SK-N-SH (cell line): ENCODE measurements around the gene MUC5AC.

Experiments used
- EP300 ChIP-seq, 2 experiments: IDR thresholded peaks; 2 replicates each; pipeline versions ENCODE4 v1.4.0 to v1.6.1; 2012; ENCODE audit warnings: borderline replicate concordance in 1 of 2, low read depth in 1 of 2, low read length in 1 of 2
- POLR2AphosphoS5 ChIP-seq: IDR thresholded peaks from 2 replicates; pipeline ENCODE4 v1.6.1; 2012; ENCODE audit warnings: low read depth, low read length
- TCF12 ChIP-seq: IDR thresholded peaks from 2 replicates; pipeline ENCODE4 v1.4.0; 2012

- TF ChIP-seq EP300 (IDR thresholded peaks at IDR 0.05; ENCODE audit: borderline replicate concordance in 1 of 2, low read depth in 1 of 2, low read length in 1 of 2) (no peak), TCF12 (no peak), POLR2AphosphoS5 (no peak)
Observed at GRCh38 chr11:1223346-1224110, 65.8 kb downstream of the MUC5AC start.
